GM10266 (cell line): ENCODE data around the gene MISP3.

Source experiments
- DNase-seq: peaks from one replicate; pipeline ENCODE4 v3.0.0; 2012; ENCODE audit errors: extremely low spot score
- CTCF ChIP-seq: IDR thresholded peaks from 2 replicates; pipeline ENCODE4 v1.5.1; 2012; ENCODE audit warnings: mild to moderate bottlenecking, low read depth; ENCODE audit not compliant: control insufficient read depth, insufficient read depth; ENCODE audit errors: missing control alignments

Gene MISP3

DNA sequence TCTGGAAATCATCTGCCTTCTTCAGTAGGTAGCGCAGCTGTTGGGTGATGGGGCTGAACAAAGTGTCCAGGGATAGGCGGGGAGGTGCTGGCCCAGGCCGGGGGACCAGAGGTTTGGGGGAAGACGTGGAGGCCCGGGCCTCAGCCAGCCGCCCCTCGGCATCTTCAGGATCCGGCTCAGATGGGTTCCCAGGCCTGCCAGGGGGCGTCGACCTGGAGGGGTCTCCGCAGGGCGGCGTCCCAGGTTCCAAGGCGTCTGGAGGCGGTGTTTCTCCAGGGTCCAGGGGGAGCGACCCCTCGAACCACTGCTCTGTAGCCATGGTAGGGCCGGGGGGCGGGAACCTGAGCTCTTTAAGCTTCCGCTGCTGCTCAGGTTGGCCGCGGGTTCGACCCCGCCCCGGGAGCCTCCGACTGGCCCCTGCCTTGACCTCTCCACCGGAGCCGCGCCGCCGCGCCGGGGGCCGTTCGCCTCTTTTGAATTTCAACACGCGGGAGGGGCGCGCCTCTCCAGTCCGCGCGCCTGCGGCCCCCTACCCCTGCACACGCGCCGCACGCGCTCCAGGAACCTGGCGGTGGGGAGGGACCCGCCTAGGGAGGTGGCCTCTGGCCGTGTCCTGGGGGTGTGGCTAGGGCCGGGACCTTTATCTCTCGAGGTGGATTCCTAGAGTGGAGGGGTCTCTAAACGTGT, 12.9 kb downstream of the MISP3 start, which contains the start of gene C19orf67:
Gene C19orf67 (minus strand): TSS at position 475 of the 687 bp plus-strand sequence. CDS start 156 bp downstream, at position 319.
- TF ChIP-seq CTCF, result no peak
- DNase-seq, result no peak

GRCh38 chr19:14086098-14086497, 13.5 kb downstream of the MISP3 start:
- no peak for TF ChIP-seq CTCF
- no peak for DNase-seq

DNA sequence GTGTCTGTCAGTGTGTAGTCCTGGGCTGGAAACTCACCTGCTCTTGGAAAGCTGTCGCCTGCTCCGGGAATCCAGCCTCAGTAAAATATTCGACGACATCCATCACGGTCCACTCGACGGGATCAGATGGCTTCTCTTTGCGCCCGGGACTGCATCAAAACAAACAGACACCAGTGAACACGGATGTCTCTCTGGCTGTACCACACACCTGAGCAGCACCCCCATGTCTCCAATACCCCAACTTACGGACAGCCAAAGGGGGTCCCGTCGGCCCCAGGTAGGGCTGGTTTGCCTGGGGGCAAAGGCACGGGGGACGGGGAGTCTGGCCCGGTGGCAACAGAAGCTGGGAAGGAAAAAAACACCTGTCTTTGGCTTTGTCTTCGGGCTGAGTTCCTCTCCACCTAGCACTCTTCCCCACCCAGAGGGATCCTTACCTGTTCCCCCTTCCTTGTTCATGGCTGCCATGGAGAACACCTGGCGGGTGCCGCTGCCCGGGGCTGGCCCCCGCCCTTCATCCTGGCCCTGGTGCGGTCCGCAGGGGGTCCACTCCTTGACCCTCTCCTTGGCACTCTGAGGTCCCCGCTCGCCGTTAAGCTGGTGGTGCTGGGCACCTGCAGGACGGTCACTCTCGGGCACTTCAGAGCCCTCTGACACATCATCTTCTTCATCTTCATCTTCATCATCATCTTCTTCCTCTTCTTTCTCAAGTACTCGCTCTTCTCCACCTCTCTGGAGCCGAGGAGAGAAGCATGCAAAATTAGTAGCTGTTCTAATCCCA, 16.2 kb downstream of the MISP3 start:
- DNase-seq, result no peak
- TF ChIP-seq CTCF, result no peak

DNA sequence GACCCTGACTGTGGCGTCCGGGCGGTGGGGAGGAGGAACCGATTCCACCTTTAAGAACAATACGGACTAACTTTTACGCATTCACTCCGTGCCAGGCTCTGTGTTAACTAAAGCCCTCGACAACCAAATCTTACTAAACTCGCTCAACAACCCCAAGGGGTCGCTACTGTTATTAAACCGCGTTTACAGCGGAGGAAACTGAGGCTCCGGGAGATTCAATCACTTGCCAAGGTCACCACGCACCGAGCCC, 16.8 kb downstream of the MISP3 start:
- no peak for DNase-seq
- no peak for TF ChIP-seq CTCF

- TF ChIP-seq CTCF, result peak; percentile 29
- DNase-seq, result no peak
Measured at GRCh38 chr19:14089662-14090508, 17.3 kb downstream of the MISP3 start.

GRCh38 chr19:14090509-14091080, 18.0 kb downstream of the MISP3 start, which contains the start of gene SAMD1:
Gene SAMD1 (minus strand): TSS chr19:14090751.
- peak; percentile 96 for DNase-seq
- no peak for TF ChIP-seq CTCF
